KMS-11 (cell line): ENCODE data around the gene ATG101.

ENCODE experiments used
- H2AFZ ChIP-seq: fragments of 200-600 bp; sonication (generic); 2 replicates; pipeline ENCODE4 v1.6.1; 2016; ENCODE audit warnings: antibody characterized with exemption, mixed run types, low read depth
- H3K27ac ChIP-seq: fragments of 200-600 bp; sonication (generic); 2 replicates; pipeline ENCODE4 v1.6.1; 2016; ENCODE audit warnings: mild to moderate bottlenecking, mixed run types
- H3K27me3 ChIP-seq: fragments of 200-600 bp; sonication (generic); 2 replicates; pipeline ENCODE4 v1.6.1; 2017; ENCODE audit warnings: mild to moderate bottlenecking, low read depth, mixed run types, moderate library complexity; ENCODE audit not compliant: insufficient read depth
- H3K36me3 ChIP-seq: fragments of 200-600 bp; sonication (generic); 2 replicates; pipeline ENCODE4 v1.6.1; 2017; ENCODE audit warnings: mild to moderate bottlenecking, mixed run types; ENCODE audit not compliant: insufficient read depth
- H3K4me1 ChIP-seq: fragments of 200-600 bp; sonication (generic); 2 replicates; pipeline ENCODE4 v1.6.1; 2016; ENCODE audit warnings: mild to moderate bottlenecking, low read depth, mixed run types; ENCODE audit not compliant: poor library complexity, severe bottlenecking
- H3K4me2 ChIP-seq: fragments of 200-600 bp; sonication (generic); 2 replicates; pipeline ENCODE4 v1.7.0; 2016; ENCODE audit warnings: mild to moderate bottlenecking, mixed run types
- H3K4me3 ChIP-seq: fragments of 200-600 bp; sonication (generic); IDR thresholded peaks from 2 replicates; pipeline ENCODE4 v1.6.1; 2017; ENCODE audit warnings: low read depth, low read length, mixed read lengths; ENCODE audit not compliant: insufficient read depth
- H3K79me2 ChIP-seq: fragments of 200-600 bp; sonication (generic); 2 replicates; pipeline ENCODE4 v1.6.1; 2016; ENCODE audit warnings: low read depth, mixed run types; ENCODE audit not compliant: insufficient read depth
- H3K9ac ChIP-seq: fragments of 200-600 bp; sonication (generic); 2 replicates; pipeline ENCODE4 v1.6.1; 2016; ENCODE audit warnings: mild to moderate bottlenecking, mixed run types
- H4K20me1 ChIP-seq: fragments of 200-600 bp; sonication (generic); 2 replicates; pipeline ENCODE4 v1.6.1; 2016; ENCODE audit warnings: mild to moderate bottlenecking, mixed run types; ENCODE audit not compliant: insufficient read depth
- CTCF ChIP-seq: fragments of 200-600 bp; sonication (generic); conservative IDR thresholded peaks from 2 replicates; pipeline ENCODE4 v1.6.1; 2017; ENCODE audit warnings: low read depth, mild to moderate bottlenecking, antibody characterized with exemption, low read length, moderate library complexity, mixed read lengths

Gene ATG101

GRCh38 chr12:52082988-52083637 lies 13.3 kb downstream of the ATG101 start:
- H3K36me3 ChIP-seq, result no peaks in the 10 kb centered on the region
- no peak overlapping the region for H3K4me3 ChIP-seq
- no peaks in the 10 kb centered on the region for H4K20me1 ChIP-seq
- H3K4me1 ChIP-seq, result peaks cover 31% of the 10 kb centered on the region
- no peak overlapping the region for H3K9ac ChIP-seq
- H3K27ac ChIP-seq, result no peak overlapping the region
- TF ChIP-seq CTCF, result peak; percentile 99
- H3K27me3 ChIP-seq, result no peaks in the 10 kb centered on the region
- H2AFZ ChIP-seq, result no peak overlapping the region
- H3K79me2 ChIP-seq, result no peaks in the 10 kb centered on the region
- H3K4me2 ChIP-seq, result peak overlapping the region; percentile 6; the same call in 1 of the 2 replicates

GRCh38 chr12:52083638-52083996 lies 13.8 kb downstream of the ATG101 start:
- no peak overlapping the region for H2AFZ ChIP-seq
- TF ChIP-seq CTCF, result peak; percentile 77
- no peaks in the 10 kb centered on the region for H4K20me1 ChIP-seq
- no peak overlapping the region for H3K27ac ChIP-seq
- H3K36me3 ChIP-seq, result no peaks in the 10 kb centered on the region
- no peak overlapping the region for H3K9ac ChIP-seq
- no peaks in the 10 kb centered on the region for H3K79me2 ChIP-seq
- 0 out of 2 replicates have a peak overlapping the region, but pooled peaks have one; percentile 6 for H3K4me2 ChIP-seq
- no peaks in the 10 kb centered on the region for H3K27me3 ChIP-seq
- H3K4me3 ChIP-seq, result no peak overlapping the region
- peaks cover 31% of the 10 kb centered on the region for H3K4me1 ChIP-seq

- H3K4me1 ChIP-seq, result peaks cover 31% of the 10 kb centered on the region
- no peak for TF ChIP-seq CTCF
Measured at GRCh38 chr12:52084491-52085231, 14.9 kb downstream of the ATG101 start.

GRCh38 chr12:52085682-52086180 lies 16.0 kb downstream of the ATG101 start:
- Histone ChIP-seq H3K4me3 (no peak overlapping the region), H2AFZ (no peak overlapping the region), H3K79me2 (no peaks in the 10 kb centered on the region), H3K36me3 (no peaks in the 10 kb centered on the region), H3K27me3 (no peaks in the 10 kb centered on the region), H3K4me1 (peaks cover 28% of the 10 kb centered on the region), H3K27ac (no peak overlapping the region), H3K4me2 (no peak overlapping the region), H3K9ac (no peak overlapping the region), H4K20me1 (no peaks in the 10 kb centered on the region)
- no peak for TF ChIP-seq CTCF

More at GRCh38 chr12:52084491-52085231, 14.9 kb downstream of the ATG101 start:
- Histone ChIP-seq H3K27me3 (no peaks in the 10 kb centered on the region), H3K36me3 (no peaks in the 10 kb centered on the region), H3K9ac (no peak overlapping the region), H4K20me1 (no peaks in the 10 kb centered on the region), H2AFZ (no peak overlapping the region), H3K27ac (no peak overlapping the region), H3K4me3 (no peak overlapping the region), H3K79me2 (no peaks in the 10 kb centered on the region), H3K4me2 (no peak overlapping the region)
